IgD-negative memory B cell (primary cell): ENCODE results near the gene EXOC2. TPM values are rescaled to one million over a fixed set of nuclear protein-coding genes. Genes with fewer than 3 reads are reported as not detected.
A peak's percentile ranks its signal among the peaks of the same experiment; 100 is the strongest.
"Not testable (repeated sequence)": the region's sequence is repeated elsewhere in the genome, so short reads cannot be mapped to it uniquely, and the experiment has no call there.

Source experiments
- H3K27ac Mint-ChIP-seq, 3 donors: one replicate each; pipeline ENCODE4 v1.8.0; 2020 to 2022; ENCODE audit warnings: mild to moderate bottlenecking in 3 of 3, mixed read lengths in 3 of 3, moderate library complexity in 1 of 3
- H3K27me3 Mint-ChIP-seq: one replicate; pipeline ENCODE4 v1.8.0; 2021; ENCODE audit warnings: mixed read lengths
- H3K36me3 Mint-ChIP-seq: one replicate; pipeline ENCODE4 v1.8.0; 2020; ENCODE audit warnings: mild to moderate bottlenecking, mixed read lengths
- H3K4me1 Mint-ChIP-seq, 3 donors: one replicate each; pipeline ENCODE4 v1.8.0; 2020 to 2022; ENCODE audit warnings: mixed read lengths in 3 of 3, mild to moderate bottlenecking in 1 of 3
- H3K4me3 Mint-ChIP-seq, 4 donors: one replicate each; pipeline ENCODE4 v1.8.0; 2020 to 2022; ENCODE audit warnings: mild to moderate bottlenecking in 4 of 4, mixed read lengths in 4 of 4, moderate library complexity in 3 of 4
- H3K9me3 Mint-ChIP-seq, 3 donors: one replicate each; pipeline ENCODE4 v1.8.0; 2020 to 2021; ENCODE audit warnings: mixed read lengths in 3 of 3, mild to moderate bottlenecking in 1 of 3
- polyA plus RNA-seq: library from polyadenylated mRNA; unstranded; fragments of 300-500 nt; fragmentation: Illumina TruSeq; gene quantifications from one replicate; pipeline ENCODE4 v1.2.3, GENCODE V29; 2021

EXOC2 gene
- polyA plus RNA-seq, 1 donor from 2014 or later = 26.3 TPM

DNA sequence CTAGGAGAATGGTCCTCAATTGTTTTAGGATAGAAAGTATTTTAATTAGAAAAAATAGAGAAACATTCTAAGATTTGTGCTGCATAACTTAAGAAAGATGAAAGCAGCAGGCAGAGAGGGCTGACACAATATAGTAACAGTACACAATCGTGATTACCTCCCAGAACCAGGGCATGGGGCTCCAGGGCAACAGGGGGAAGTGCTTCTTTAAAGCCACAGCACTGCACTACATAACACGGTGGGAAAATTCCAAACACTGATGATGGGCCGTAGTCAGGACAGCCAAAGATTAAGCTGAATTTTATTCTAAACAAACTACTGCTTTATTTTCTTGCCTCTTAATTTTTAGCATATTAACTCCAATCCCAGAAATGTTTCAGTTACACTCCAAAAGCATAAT lies 14.4 kb downstream of the EXOC2 start:
- Mint-ChIP-seq H3K9me3 (no peaks in the 10 kb centered on the region), H3K4me1 (peaks cover 22 to 34% (median 26%) of the 10 kb centered on the region in 3 donors), H3K4me3 (no peak overlapping the region), H3K27ac (no peak overlapping the region), H3K36me3 (peaks cover 3% of the 10 kb centered on the region), H3K27me3 (no peaks in the 10 kb centered on the region)

GRCh38 chr6:677919-678318 lies 15.0 kb downstream of the EXOC2 start:
- Mint-ChIP-seq H3K9me3 (no peaks in the 10 kb centered on the region), H3K36me3 (peaks cover 3% of the 10 kb centered on the region), H3K4me1 (peaks cover 20 to 29% (median 26%) of the 10 kb centered on the region in 3 donors), H3K27me3 (no peaks in the 10 kb centered on the region), H3K4me3 (no peak overlapping the region), H3K27ac (no peak overlapping the region)

DNA sequence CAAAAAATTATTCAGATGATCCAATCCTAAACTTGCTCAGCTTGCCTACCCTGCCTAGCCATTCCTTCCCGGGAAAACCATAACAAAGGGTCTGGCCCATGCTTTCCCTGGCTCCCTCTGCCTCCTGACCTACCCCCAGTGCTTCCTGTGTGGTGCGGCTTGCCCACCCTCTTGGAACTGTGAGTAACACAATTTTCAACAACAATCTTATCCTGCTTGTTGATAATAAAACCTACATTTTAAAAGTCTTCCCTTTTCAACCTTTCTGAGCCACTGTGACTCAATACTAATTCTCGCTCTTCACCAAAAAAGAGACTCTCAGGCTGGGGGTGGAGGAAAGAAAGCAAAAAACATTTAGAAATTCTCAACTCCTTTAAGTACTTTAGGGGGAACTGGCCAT lies 18.0 kb downstream of the EXOC2 start:
- H3K27ac Mint-ChIP-seq = peak overlapping the region in 1 of 3 donors; percentile 86
- no peaks in the 10 kb centered on the region for H3K36me3 Mint-ChIP-seq
- H3K4me3 Mint-ChIP-seq = peak overlapping the region in 1 of 4 donors; percentile 68
- H3K27me3 Mint-ChIP-seq = no peaks in the 10 kb centered on the region
- no peaks in the 10 kb centered on the region for H3K9me3 Mint-ChIP-seq
- peaks cover 14 to 20% (median 17%) of the 10 kb centered on the region in 3 donors for H3K4me1 Mint-ChIP-seq

DNA sequence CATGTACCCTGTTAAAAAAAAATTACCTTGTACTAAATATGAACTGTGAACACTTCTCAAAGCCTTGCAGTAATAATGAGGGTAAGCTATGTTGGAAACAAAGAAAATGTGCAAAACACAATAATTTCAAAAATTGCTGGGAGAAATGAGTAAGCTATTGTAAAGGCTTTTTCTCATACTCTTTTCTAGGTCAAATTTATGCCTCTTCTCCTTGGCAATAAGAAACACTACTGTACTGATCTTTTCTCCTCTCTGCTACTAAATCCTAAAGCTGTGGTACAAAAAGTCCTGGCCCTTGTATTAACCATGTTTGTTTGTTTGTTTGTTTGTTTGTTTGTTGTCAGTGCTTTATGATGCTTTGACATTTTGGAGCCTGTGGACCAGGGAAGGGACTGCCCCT lies 18.5 kb downstream of the EXOC2 start:
- Mint-ChIP-seq H3K4me1 (peaks cover 10 to 19% (median 17%) of the 10 kb centered on the region in 3 donors), H3K4me3 (no peak overlapping the region), H3K9me3 (no peaks in the 10 kb centered on the region), H3K27ac (no peak overlapping the region), H3K36me3 (no peaks in the 10 kb centered on the region), H3K27me3 (no peaks in the 10 kb centered on the region)

- Mint-ChIP-seq H3K27ac (peak overlapping the region in 1 of 3 donors; percentile 7), H3K36me3 (peaks cover 7% of the 10 kb centered on the region), H3K4me1 (peaks cover 20 to 35% (median 29%) of the 10 kb centered on the region in 3 donors), H3K4me3 (no peak overlapping the region), H3K27me3 (no peaks in the 10 kb centered on the region), H3K9me3 (peaks cover 2 to 4% (median 3%) of the 10 kb centered on the region in 3 donors)
Observed at GRCh38 chr6:667253-667927, 25.5 kb downstream of the EXOC2 start.

DNA sequence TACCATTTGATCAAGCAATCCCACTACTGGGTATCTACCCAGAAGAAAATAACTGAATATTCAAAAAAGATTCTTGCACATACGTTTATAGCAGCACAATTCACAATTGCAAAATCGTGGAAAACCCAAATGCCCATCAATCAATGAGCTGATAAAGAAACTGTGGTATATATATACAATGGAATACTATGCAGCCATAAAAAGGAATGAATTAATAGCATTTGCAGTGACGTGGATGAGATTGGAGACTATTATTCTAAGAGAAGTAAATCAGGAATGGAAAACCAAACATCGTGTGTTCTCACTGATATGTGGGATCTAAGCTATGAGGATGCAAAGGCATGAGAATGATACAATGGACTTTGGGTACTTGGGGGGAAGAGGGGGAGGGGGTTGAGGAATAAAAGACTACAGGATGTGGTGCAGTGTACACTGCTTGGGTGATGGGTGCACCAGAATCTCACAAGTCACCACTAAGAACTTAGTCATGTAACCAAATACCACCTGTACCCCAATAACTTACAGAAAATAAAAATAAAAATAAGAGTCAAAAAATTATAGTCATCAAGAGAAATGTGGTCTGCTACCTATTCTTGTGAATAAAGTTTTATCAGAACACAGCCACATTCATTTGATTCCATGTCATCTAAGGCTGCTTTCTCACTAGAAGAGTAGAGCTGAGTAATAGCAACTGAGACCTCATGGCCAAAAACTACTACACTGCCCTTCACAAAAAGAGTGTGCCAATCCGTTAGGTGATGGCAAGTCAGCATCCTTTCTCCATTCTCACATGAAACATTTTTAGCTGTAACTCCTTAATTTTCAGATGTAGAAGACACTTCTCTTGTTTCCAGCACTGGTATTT lies 27.3 kb downstream of the EXOC2 start:
- peaks cover 31 to 44% (median 40%) of the 10 kb centered on the region in 3 donors for H3K4me1 Mint-ChIP-seq
- H3K4me3 Mint-ChIP-seq = no peak overlapping the region
- peaks cover 7% of the 10 kb centered on the region for H3K36me3 Mint-ChIP-seq
- no peaks in the 10 kb centered on the region for H3K27me3 Mint-ChIP-seq
- H3K27ac Mint-ChIP-seq = no peak overlapping the region
- peaks cover 2 to 4% (median 3%) of the 10 kb centered on the region in 3 donors for H3K9me3 Mint-ChIP-seq

DNA sequence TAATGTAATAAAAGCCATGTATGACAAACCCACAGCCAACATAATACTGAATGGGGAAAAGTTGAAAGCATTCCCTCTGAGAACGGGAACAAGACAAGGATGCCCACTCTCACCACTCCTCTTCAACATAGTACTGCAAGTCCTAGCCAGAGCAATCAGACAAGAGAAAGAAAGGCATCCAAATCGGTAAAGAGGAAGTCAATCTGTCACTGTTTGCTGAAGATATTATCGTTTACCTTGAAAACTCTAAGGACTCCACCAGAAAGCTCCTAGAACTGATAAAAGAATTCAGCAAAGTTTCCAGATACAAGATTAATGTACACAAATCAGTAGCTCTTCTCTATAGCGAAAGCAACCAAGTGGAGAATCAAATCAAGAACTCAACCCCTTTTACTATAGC lies 29.2 kb downstream of the EXOC2 start:
- H3K9me3 Mint-ChIP-seq, H3K27ac Mint-ChIP-seq, H3K27me3 Mint-ChIP-seq, H3K36me3 Mint-ChIP-seq, H3K4me3 Mint-ChIP-seq: not testable (repeated sequence)
- peaks cover 32 to 51% (median 50%) of the 10 kb centered on the region in 3 donors for H3K4me1 Mint-ChIP-seq

- H3K9me3 Mint-ChIP-seq = peaks cover 0 to 2% (median 0%) of the 10 kb centered on the region in 3 donors
- H3K36me3 Mint-ChIP-seq = peaks cover 17% of the 10 kb centered on the region
- no peaks in the 10 kb centered on the region for H3K27me3 Mint-ChIP-seq
- peaks cover 37 to 60% (median 44%) of the 10 kb centered on the region in 3 donors for H3K4me1 Mint-ChIP-seq
- no peak overlapping the region for H3K4me3 Mint-ChIP-seq
- H3K27ac Mint-ChIP-seq = peak overlapping the region in 1 of 3 donors; percentile 32
Observed at GRCh38 chr6:659716-660581, 33.0 kb downstream of the EXOC2 start.

DNA sequence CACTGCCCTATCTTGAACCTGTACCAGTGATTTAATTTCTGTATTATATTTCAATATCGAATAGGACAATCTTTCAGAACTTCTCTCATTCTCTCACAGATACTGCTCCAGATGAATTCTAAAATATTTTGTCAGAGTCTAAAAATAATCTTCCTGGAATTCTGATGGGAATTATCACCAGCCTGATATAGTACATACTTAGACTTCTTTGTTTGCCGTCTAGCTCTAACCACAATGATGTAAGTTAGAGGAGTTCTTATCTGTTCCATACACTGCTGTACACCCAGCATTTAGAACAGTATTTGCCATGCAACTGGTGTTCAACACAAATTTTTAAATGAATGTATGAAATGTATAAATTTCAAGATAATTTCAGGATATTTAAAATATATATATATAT lies 34.7 kb downstream of the EXOC2 start:
- no peaks in the 10 kb centered on the region for H3K27me3 Mint-ChIP-seq
- peak overlapping the region in 1 of 3 donors; percentile 71 for H3K27ac Mint-ChIP-seq
- peaks cover 17% of the 10 kb centered on the region for H3K36me3 Mint-ChIP-seq

GRCh38 chr6:657743-658142 lies 35.2 kb downstream of the EXOC2 start:
- H3K27me3 Mint-ChIP-seq = no peaks in the 10 kb centered on the region
- peaks cover 0 to 2% (median 0%) of the 10 kb centered on the region in 3 donors for H3K9me3 Mint-ChIP-seq
- H3K36me3 Mint-ChIP-seq = peaks cover 19% of the 10 kb centered on the region
- peak overlapping the region in 1 of 4 donors; percentile 41 for H3K4me3 Mint-ChIP-seq
- peak overlapping the region in 1 of 3 donors; percentile 71 for H3K27ac Mint-ChIP-seq
- H3K4me1 Mint-ChIP-seq = peaks cover 23 to 42% (median 26%) of the 10 kb centered on the region in 3 donors

More for the DNA sequence above, 34.7 kb downstream of the EXOC2 start:
- peak overlapping the region in 1 of 4 donors; percentile 41 for H3K4me3 Mint-ChIP-seq
- H3K9me3 Mint-ChIP-seq = peaks cover 0 to 2% (median 0%) of the 10 kb centered on the region in 3 donors
- peaks cover 28 to 45% (median 31%) of the 10 kb centered on the region in 3 donors for H3K4me1 Mint-ChIP-seq

GRCh38 chr6:656460-657252 lies 36.3 kb downstream of the EXOC2 start, which contains the start of gene HUS1B:
Gene HUS1B (minus strand): TSS chr6:657100. CDS start chr6:656944, 156 bp downstream.
- peak within 1 kb of the TSS in 1 of 4 donors; percentile 9 for H3K4me3 Mint-ChIP-seq
- no peaks in the 10 kb centered on the region for H3K27me3 Mint-ChIP-seq
- H3K27ac Mint-ChIP-seq = peak within 1 kb of the TSS in 1 of 3 donors; percentile 71
- H3K9me3 Mint-ChIP-seq = peaks cover 0 to 2% (median 0%) of the 10 kb centered on the region in 3 donors
- peaks cover 19% of the 10 kb centered on the region for H3K36me3 Mint-ChIP-seq
- H3K4me1 Mint-ChIP-seq = peaks cover 15 to 32% (median 16%) of the 10 kb centered on the region in 3 donors

- Mint-ChIP-seq H3K4me1 (peaks cover 0 to 14% (median 8%) of the 10 kb centered on the region in 3 donors), H3K27me3 (no peaks in the 10 kb centered on the region), H3K36me3 (peaks cover 19% of the 10 kb centered on the region), H3K27ac (no peak overlapping the region), H3K4me3 (no peak overlapping the region), H3K9me3 (peaks cover 0 to 2% (median 0%) of the 10 kb centered on the region in 3 donors)
Observed at GRCh38 chr6:654136-654535, 38.8 kb downstream of the EXOC2 start.

DNA sequence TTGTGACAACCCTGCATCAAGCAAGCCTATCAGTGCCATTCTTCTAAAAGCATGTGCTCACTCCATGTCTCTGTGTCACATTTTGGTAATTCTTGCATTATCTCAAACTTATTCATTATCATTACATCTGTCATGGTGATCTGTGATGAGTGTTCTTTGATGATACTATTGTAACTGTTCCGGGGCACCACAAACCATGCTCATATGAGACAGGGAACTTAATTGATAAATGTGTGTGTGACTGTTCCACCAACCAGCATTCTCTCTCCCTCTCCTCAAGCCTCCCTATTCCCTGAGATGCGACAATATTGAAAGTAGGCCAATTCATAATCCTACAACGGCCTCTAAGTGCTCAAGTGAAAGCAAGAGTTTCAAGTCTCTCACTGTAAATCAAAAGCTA lies 40.1 kb downstream of the EXOC2 start:
- peaks cover 0 to 6% (median 6%) of the 10 kb centered on the region in 3 donors for H3K4me1 Mint-ChIP-seq
- no peak overlapping the region for H3K4me3 Mint-ChIP-seq
- no peaks in the 10 kb centered on the region for H3K27me3 Mint-ChIP-seq
- H3K36me3 Mint-ChIP-seq = peaks cover 20% of the 10 kb centered on the region
- peaks cover 0 to 2% (median 0%) of the 10 kb centered on the region in 3 donors for H3K9me3 Mint-ChIP-seq
- no peak overlapping the region for H3K27ac Mint-ChIP-seq

DNA sequence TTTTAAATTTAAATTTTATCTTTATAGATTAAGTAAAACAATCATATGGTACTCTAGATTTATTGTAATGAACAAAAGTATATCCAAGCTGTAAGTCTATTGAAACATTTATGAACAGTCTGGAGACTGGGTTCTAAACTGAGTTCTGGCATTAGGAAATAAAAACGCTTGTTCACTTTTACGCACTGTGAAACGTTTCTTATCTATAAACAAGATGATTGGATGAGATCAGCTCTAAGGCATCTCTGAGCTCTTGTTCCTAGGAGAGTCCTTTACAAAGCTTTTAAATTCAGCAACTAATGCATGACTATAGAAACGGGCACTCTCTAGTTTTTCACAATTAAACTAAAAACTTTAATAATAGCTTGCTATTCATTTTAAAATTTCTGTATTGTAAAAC lies 42.8 kb downstream of the EXOC2 start:
- no peaks in the 10 kb centered on the region for H3K9me3 Mint-ChIP-seq
- H3K4me3 Mint-ChIP-seq = no peak overlapping the region
- H3K36me3 Mint-ChIP-seq = peaks cover 7% of the 10 kb centered on the region
- H3K27ac Mint-ChIP-seq = no peak overlapping the region
- H3K4me1 Mint-ChIP-seq = peaks cover 0 to 12% (median 4%) of the 10 kb centered on the region in 3 donors
- no peaks in the 10 kb centered on the region for H3K27me3 Mint-ChIP-seq
